Lower leg skin (tissue), 3 donors: ENCODE data around the gene ADAMTS17.

Experiments used
- POLR2A ChIP-seq, 2 donors: fragments of 450-650 bp; IDR thresholded peaks; one replicate each; pipeline ENCODE4 v1.6.1; 2016 to 2017; ENCODE audit warnings: antibody characterized with exemption in 2 of 2, mild to moderate bottlenecking in 1 of 2, moderate library complexity in 1 of 2
- TF ChIP-seq, protein P1 (sequence below), 3 donors: fragments of 450-650 bp; IDR thresholded peaks; one replicate each; pipeline ENCODE4 v1.5.1; 2016; ENCODE audit warnings: antibody characterized with exemption in 3 of 3, mild to moderate bottlenecking in 3 of 3, moderate library complexity in 2 of 3

DNA sequence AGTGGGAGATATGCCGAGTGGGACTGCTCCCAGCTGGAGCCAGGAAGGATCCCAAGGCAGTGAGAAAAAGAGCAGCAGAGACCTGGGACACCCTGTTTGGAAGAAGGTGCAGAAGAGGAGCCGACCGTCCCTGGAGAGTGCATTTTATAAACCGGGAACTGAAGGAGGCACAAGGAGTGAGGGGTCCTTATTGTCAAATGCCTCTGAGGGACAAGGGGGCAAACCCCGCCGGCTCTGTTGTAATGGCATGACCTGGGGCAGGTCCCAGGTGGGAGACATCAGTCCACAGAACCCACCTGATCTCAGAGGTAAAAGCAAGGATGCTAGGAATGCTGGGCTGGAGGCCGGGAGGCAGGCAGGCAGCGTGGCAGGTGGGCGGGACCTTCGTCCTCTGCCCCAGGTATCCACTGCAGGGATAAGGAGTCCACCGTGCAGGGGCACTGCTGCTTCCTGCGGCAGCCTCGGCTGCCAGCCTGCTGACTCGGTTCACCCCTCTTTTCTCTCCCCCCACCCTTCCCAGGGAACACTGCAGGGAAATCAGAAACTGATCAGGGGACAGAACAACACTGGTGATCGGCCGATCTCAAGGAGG lies 26.9 kb downstream of the ADAMTS17 start:
- TF ChIP-seq, protein P1, sequence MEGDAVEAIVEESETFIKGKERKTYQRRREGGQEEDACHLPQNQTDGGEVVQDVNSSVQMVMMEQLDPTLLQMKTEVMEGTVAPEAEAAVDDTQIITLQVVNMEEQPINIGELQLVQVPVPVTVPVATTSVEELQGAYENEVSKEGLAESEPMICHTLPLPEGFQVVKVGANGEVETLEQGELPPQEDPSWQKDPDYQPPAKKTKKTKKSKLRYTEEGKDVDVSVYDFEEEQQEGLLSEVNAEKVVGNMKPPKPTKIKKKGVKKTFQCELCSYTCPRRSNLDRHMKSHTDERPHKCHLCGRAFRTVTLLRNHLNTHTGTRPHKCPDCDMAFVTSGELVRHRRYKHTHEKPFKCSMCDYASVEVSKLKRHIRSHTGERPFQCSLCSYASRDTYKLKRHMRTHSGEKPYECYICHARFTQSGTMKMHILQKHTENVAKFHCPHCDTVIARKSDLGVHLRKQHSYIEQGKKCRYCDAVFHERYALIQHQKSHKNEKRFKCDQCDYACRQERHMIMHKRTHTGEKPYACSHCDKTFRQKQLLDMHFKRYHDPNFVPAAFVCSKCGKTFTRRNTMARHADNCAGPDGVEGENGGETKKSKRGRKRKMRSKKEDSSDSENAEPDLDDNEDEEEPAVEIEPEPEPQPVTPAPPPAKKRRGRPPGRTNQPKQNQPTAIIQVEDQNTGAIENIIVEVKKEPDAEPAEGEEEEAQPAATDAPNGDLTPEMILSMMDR (IDR thresholded peaks at IDR 0.05), result no peak
- no peak for TF ChIP-seq POLR2A (IDR thresholded peaks at IDR 0.05)
